Measurements from ENCODE around the gene MIF4GD.
"Not testable (repeated sequence)": the region's sequence is repeated elsewhere in the genome, so short reads cannot be mapped to it uniquely, and the experiment has no call there.

DNA sequence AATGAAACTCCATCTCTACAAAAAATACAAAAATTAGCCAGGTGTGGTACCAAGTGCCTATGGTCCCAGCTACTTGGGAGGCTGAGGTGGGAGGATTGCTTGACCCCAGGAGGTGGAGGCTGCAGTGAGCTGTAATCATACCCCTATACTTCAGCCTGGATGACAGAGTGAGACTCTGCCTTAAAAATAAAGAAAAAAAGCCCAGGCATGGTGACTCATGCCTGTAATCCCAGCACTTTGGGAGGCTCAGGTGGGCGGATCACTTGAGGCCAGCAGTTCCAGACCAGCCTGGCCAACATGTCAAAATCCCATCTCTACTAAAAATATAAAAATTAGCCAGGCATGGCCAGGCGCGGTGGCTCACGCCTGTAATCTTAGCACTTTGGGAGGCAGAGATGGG is 9.2 kb upstream of the MIF4GD start:
- TF ChIP-seq EZH2phosphoT487 (IDR thresholded peaks at IDR 0.05; ENCODE audit: insufficient read depth, low read depth); EZH2 (IDR thresholded peaks at IDR 0.05; ENCODE audit: insufficient read depth, poor library complexity, severe bottlenecking): not testable (repeated sequence)

Measured in GM23248 (cell line).